ENCODE results near the gene MALRD1. TPM values are rescaled to one million over a fixed set of nuclear protein-coding genes. Genes with fewer than 3 reads are reported as not detected.

MALRD1 gene
- polyA plus RNA-seq, 10 donors: 0.22 to 1.6 (median 0.86) TPM

DNA sequence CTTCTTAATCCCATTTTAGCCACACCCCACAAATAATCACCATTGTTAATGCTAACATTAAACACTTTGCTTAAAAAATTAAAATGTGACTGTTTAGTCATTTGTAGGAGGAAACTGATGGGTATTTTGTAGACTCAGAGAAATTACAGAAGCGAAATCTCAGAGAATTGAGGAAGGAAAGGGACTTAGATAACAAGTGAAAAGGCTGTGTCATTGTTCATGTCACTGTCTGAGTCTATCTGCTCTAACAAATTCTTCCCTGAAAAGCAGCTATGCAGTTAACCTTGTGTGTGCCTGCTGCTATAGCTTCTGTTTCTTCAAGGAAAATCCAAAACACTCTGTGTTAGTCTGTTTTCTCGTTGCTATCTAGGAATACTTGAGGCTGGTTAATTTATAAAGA is 726.7 kb downstream of the MALRD1 start:
- no peak for DNase-seq

DNA sequence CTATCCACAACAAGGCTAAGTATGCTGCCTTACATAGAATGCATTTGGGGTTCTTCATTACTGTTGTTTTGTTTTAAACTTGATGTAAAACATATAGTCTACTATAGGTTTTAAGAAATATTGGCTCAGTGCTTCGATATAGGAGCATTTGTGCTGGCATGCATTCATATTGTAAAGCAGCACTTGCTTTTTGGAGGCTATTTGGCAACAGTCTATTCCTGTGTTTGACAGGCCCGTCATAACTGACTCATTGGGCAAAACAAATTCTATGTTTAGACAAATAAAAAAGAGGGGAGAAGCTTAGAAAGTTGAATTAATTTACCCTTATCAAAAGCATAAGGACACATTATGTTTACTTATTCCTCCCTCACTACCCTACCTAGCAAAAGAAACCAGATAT is 729.2 kb downstream of the MALRD1 start:
- no peak for DNase-seq

DNA sequence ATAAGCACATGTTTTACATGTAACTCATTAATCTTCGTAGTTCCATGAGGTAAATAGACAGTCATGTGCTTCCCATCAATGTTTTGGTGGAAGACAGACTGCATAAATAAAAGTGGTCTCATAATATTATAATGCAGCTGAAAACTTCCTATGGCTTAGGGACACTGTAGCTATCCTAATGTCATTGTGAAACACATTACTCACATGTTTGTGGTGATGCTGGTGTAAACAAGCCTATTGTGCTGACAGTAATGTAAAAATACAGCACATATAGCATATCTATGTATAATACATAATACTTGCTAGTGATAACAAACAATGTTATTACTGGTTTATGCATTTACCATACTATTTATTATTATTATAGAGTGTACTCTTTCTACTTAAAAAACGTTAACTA is 730.4 kb downstream of the MALRD1 start:
- DNase-seq: no peak

DNA sequence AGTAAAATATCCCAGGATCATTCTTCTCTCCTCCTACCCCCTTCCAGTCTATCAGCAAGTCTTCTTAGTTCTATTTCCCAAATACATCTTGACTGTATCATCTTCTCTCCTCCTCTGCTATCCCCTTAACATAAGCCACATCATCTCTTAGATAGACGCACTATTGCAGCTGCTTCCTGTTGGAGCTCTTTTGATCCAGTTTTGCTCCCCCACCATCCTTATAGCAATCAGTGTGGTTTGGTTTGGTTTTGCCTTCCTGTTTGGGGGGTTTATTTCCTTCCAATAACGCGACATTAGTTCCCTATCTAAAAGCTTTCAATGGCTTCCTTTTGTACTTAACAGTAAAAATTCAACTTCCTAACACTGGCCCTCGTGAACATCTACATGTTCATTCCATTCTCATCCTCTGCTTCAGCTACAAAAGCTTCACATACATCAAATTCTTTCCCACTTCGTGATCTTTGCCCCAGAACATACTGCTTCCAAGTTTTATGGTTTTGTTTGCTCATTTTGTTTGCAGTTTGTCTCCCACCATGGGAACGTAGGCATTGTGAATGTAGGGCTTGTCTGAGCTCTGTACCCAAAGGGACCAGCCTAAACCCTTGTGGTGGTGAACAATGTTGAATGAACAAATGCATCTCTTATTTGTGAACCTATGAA is 734.0 kb downstream of the MALRD1 start:
- no peak for DNase-seq

DNA sequence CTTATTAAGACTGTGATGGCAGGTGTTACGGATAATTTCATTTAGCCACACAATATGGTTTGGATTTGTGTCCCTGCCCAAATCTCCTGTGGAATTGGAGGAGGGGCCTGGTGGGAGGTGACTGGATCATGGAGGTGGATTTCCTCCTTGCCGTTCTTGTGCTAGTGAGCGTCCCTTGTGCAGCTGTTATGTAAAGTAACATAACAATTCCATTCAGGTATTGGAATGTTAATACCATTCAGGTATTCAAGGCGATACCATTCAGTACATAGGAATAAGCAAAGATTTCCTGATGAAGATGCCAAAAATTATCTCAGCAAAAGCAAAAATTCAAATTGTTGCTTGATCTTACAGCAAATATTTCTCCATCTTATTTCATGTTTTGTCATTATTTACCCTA is 735.1 kb downstream of the MALRD1 start:
- DNase-seq: no peak

Measured in muscle of back (tissue), 11 donors.